HK-2 (cell line): ENCODE results near the gene MCM7.
A peak's percentile ranks its signal among the peaks of the same experiment; 100 is the strongest.
"Not testable (repeated sequence)": the region's sequence is repeated elsewhere in the genome, so short reads cannot be mapped to it uniquely, and the experiment has no call there.

Experiments
- DNase-seq: peaks from one replicate; pipeline ENCODE4 v3.0.0-alpha.2; 2018; ENCODE audit not compliant: unreplicated experiment

The MCM7 gene

DNA sequence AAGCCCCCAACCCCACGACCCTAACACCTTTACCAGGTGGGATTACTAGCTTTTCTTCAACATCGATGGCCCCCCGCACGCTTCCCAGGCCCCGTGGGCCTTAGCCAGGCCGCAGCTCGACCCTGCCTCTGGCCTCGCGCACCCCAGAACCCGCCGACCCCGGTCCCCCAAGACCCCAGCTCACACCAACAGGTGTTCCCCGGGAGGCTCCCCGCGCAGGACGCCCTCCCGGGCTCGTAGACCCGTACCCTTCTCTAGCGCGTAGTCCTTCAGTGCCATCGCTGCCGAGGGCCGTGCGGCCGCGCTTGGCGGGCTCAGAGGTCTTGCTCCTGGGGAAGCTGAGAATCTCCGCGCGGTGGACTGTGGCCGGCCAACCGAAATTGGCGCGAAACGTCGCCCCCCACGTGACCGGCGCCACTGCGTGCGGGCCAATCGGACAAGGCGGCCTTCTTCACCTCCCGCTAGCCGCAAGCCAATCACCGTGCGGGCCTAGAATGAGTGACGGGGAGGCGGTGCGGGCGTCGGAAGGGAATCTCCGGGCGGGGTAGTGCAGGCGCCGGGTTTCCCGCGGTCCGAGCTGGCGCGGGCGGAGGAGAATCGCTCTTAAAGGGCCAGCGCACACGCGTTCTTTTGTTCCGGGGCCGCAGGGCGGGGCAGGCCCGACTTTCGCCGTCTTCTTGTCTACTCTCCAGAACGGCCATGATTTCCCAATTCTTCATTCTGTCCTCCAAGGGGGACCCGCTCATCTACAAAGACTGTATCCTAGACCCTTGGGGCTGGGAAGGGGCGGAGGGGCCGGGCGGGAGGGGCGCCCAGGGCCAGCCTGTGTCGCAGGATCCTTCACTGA lies at the start of gene MCM7, which contains the start of gene AP4M1:
Gene MCM7, minus strand, starts transcription at position 382 of the 847 bp plus-strand sequence. Its CDS starts 103 bp downstream, at position 279.
Gene AP4M1, plus strand, starts transcription at position 628 of the 847 bp plus-strand sequence. Its CDS starts 72 bp downstream, at position 700.
- peak; percentile 100 for DNase-seq

DNA sequence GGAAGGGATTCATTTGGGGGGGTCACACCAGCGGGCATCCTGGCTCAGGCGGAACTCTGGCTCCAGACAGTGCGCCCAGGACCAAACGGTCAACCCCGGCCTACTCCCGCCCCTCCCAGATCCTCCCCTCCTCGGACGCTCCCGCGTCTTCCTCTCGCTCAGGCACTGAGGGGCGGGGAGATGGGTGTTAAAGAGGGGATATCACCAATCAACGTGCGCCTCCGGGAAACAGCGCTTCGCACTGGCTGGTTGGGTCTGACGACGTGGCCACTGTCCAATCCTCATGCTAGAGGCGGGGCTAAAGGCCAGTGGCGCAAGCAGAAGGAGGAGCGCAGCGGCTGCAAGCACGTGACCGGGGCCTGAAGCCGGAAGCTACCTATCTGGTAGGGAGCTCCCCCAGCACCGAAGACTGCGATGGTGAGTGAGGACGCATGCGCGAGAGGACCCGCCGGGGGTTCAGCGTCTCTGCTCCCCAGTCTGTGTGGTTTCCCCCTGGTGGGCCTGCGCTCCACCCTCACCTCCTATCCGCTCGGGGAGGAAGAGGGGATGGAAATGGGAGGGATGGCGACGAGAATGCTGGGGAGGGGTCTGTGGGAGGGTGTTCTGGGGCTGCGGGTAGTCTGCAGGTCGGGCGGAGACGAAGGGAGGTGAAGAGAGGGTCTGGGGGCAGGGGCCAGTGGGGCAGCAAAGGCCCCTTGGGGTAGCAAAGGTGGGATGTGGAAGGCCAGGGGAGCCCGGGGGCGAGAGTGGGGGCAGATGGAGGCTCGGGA lies 47.5 kb upstream of the MCM7 start, which contains the start of gene LAMTOR4:
Gene LAMTOR4, plus strand, starts transcription at position 360 of the 770 bp plus-strand sequence. Its CDS starts 55 bp downstream, at position 415.
- peak; percentile 99 for DNase-seq

DNA sequence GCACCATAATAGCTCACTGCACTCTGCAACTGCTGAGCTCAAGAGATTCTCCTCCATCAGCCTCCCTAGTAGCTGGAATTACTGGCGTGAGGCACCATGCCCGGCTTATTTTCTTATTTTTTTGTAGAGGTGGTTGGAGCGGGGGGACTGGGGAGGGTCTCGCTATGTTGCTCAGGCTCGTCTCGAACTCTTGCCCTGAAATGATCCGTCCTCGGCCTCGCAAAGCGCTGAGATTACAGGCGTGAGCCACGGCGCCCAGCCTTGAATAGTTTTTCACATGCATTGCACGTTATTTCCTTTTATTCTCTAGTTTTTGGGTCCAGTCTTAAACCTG lies 47.0 kb upstream of the MCM7 start:
- no peak for DNase-seq

DNA sequence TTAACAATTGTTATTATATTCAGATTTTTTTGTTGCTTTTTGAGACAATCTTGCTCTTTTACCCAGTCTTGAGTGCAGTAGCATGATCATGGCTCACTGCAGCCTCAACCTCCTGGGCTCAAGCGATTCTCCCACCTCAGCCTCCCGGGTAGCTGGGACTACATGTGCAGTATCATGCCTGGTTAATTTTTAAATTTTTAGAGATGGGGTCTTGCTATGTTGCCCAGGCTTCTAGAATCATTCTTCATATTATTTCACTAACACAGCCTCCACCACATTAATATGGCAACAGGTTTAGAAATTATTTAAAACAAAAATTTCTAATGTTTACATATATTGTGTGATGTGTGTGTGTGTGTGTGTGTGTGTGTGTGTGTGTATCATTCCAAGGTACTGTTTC lies 46.1 kb upstream of the MCM7 start:
- DNase-seq: no peak

DNA sequence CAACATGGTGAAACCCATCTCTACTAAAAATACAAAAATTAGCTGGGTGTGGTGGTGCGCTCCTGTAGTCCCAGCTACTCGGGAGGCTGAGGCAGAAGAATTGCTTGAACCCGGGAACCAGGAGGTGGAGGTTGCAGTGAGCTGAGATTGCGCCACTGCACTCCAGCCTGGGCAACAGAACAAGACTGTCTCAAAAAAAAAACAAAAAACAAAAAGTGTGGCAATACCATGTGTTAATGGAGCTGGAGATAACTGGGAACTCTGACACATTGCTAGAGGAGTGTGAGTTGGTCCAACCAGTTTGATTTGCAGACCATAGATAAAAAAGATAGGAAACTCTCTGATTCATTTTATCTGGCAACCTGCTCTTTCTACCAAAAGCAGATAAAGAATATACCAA lies 45.2 kb upstream of the MCM7 start:
- DNase-seq: not testable (repeated sequence)

DNA sequence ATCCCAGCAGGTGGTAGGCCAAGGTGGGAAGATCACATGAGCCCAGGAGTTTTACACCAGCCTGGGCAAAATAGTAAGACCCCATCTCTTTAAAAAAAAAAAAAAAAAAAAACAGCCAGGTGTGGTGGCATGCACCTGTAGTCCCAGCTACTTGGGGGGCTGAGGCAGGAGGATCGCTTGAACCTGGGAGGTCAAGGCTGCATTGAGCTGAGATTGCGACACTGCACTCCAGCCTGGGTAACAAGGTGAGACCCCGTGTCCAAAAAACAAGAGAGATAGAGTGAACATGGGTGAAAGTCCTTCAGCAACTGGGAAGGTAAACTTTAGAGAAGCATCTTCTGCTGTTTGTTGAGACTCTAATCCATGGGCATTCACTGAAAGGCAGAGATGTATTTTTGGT lies 41.3 kb upstream of the MCM7 start:
- DNase-seq: no peak

DNA sequence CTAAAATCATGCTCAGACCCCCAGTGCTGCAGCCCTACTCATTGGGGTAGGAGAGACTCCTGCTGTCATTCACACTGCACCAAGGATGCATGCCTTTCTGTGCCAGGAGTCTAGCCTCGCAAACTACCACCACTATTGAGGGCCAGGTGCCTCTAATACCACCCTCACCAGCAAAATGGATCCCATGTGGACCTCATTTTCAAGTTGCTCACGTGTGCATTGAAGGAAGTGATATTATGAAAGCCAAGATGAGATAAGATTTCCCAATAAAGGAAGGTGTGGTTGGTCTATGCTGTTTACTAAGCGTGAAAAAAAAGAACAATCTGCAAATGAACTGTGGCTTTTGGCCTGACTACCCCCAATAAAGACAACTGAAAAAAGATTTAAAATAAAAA lies 40.4 kb upstream of the MCM7 start:
- DNase-seq: no peak

DNA sequence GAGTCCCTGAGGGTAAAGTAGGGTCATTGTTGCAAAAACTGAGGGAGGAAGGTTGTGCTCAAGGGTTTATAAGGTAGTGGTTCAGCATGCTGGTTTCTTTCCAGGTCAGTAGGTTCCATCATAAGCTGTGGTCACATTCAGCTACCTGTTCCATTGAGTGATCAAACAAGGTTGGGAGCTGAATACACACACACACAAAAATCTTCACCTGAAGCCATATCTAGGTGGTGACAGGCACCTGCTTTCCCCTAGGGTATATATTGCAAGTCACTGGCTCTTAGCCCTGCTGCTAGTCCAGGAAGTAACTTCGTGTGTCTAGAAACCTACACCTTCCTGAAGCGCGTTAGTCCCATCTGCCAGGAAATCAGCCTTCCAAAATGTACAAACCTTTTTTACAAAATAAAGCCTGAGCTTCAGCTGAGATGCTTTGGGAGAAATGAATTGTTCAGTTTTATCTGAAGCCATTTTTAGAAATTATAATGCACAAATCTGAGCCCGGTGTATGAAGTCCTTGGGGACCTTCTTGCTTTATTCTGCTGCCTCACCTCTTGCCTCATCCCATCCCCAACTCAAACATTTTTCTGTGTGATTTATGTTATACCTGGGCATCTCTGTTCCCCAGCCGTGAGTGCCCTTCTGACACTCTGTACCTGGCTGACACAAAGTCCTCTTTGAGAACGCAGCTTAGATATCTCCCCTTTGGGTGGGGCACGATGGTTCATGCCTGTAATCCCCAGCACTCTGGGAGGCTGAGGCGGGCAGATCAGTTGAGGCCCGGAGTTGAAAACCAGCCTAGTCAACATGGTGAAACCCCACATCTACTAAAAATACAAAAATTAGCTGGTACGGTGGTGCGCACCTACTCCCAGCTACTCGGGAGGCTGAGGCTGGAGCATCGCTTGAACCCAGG lies 36.9 kb upstream of the MCM7 start:
- DNase-seq: no peak

DNA sequence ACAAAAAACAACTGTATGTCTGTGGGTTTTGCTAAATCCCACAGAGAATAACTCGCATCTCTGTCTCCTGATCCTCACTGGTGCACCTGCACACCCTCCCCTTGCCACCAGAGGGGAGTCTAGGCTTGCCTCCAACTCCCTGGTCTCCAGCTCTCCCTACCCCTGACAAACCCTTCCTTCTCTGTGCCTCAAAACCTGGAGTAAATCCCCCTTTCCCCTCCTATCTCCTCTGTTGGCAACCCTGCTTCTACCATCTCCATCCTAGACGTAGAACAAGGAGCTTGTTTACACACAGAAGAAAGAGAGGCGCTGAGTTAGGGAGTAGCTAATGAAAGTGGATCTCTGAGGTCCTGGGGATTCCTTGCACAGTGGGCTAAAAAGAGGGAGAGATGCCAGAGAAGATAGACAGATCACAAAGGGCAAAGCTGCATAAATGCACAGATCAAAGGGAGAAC lies 31.5 kb upstream of the MCM7 start:
- DNase-seq: peak; percentile 59

DNA sequence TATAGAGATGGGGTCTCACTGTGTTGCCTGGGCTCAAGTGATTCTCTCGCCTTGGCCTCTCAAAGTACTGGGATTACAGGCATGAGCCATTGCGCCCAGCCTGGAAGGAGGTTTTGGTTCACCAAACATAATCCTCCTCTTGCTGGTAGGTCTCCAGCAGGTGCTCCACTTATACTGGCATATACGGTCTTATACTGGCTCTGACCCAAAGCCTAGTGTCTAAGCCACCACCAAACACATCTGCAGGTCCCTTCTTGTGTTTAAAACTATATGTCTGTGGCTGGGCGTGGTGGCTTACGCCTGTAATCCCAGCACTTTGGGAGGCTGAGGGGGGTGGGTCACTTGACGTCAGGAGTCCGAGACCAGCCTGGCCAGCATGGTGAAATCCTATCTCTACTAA lies 30.9 kb upstream of the MCM7 start:
- DNase-seq: no peak

DNA sequence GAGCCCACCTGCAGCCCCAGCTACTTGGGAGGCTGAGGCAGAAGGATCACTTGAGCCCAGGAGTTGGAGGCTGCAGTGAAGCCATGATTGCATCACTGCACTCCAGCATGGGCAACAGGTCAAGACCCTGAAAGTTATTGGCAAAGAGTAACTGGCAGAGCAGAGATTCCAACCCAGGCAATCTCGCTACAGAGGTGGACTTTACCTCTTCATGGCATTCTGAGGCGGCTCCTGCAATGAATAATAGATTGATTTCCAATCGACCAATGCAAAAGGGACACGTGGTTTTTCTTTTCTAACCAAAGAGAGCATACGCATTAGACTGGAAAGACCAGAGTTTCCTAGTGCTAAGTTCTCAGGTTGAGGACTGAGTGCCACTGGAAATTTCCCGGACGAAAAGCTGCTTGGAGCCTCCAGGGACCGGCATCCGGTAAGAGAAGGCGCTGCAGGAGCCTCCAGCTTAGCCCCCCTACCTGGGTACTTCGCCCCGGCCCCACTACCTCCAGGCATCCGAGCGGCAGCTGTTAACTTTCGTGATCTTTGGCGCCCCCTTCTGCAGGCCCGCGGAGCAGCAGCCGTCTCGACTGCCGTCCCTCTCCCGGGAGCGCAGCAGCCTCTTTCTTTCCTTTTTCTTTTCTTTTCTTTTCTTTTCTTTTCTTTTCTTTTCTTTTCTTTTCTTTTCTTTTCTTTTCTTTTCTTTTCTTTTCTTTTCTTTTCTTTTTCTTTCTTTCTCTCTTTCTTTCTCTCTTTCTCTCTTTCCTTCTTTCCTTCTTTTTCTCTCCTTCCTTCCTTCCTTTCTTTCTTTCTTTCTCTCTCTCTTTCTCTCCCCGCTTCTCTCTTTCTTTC lies 29.6 kb upstream of the MCM7 start:
- peak; percentile 78 for DNase-seq

DNA sequence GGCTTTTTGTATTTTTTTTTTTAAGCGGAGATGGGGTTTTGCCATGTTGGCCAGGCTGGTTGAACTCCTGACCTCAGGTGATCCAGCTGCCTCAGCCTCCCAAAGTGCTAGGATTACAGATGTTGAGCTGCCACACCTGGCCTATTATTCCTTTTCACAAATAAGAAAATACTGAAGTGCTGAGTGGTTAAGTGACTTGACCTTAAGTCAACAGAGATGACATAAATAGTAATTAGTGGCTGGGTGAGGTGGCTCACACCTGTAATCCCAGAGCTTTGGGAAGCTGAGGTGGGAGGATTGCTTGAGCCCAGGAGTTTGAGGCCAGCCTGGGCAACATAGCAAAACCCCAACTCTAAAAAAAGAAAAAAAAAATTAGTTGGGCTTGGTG lies 29.0 kb upstream of the MCM7 start:
- not testable (repeated sequence) for DNase-seq

DNA sequence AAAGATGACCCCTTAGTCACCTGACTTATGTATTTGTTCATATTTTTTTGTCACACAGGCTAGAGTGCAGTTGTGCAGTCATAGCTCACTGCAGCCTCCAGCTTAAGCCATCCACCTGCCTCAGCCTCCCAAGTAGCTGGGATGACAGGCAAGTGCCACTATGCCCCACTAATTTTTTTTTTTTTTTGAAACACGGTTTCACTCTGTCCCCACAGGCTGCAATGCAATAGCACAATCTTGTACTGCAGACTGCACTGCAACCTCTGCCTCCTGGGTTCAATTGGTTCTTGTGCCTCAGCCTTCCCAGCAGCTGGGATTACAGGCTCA lies 27.4 kb upstream of the MCM7 start:
- DNase-seq: no peak

DNA sequence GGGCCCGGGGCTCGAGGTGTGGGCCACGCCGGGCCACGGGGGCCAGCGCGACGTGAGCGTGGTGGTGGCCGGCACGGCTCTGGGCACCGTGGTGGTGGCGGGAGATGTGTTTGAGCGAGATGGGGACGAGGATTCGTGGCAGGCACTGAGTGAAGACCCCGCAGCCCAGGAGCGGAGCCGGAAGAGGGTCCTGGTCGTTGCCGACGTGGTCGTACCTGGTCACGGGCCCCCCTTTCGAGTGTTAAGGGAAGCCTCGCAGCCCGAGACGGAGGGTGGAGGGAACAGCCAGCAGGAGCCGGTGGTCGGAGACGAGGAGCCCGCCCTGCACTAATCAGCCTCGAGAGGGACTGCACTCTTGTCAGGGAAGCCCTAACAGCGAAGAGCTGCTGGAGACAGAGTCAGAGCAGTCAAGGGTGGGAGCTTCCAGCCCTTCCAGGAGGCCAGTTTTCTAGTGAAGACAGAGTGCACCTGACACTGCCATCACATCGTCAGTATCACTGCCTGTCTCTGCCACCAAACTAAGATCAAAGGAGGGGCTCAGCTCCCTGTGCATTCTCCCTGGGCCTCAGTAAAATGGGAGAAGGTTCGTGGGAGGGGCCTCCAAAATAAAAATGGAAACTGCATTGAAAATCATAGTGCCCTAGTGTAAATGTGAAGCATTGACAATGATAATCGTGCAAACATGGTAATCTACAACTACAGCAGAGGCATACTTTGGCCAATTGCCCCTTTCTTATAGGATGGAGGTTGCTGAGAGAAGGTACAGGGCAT lies 26.9 kb upstream of the MCM7 start:
- DNase-seq: no peak

DNA sequence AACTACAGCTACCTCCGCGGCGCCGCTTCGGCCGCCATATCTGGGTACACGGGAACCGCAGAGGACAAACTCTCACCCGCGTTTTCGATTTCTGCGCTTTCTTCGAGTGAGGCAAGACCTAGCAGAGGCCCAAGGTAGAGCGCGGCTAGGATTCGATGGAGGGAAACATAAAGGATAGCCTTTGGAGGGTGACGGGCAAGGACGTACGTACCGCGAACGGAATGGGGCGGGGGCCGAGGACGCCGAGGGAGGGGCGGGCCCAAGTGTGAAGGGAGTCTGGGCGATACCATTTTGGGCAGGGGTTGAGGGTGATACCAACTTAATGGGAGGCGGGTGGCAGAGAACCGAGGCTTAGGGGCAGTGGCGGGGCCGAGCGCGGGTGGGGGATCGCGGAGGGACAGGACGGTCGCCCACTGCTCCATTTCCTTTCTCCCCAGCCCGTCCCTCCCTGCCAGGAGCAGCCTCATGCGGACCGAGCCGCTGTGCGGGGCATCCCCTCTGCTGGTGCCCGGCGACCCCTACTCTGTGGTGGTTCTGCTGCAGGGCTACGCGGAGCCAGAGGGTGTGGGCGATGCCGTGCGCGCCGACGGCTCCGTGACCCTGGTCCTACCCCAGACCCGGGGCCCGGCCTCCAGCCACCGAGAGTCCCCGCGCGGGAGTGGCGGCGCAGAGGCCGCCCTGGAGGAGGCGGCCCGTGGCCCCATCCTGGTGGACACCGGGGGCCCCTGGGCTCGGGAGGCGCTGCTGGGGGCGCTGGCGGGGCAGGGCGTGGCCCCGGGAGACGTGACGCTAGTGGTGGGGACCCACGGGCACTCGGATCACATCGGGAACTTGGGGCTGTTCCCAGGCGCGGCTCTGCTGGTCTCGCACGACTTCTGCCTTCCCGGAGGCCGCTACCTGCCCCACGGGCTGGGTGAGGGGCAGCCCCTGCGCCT lies 26.0 kb upstream of the MCM7 start, which contains the start of gene MBLAC1:
Gene MBLAC1, plus strand, starts transcription at position 37 of the 935 bp plus-strand sequence. Its CDS starts 429 bp downstream, at position 466.
- DNase-seq: peak; percentile 89

DNA sequence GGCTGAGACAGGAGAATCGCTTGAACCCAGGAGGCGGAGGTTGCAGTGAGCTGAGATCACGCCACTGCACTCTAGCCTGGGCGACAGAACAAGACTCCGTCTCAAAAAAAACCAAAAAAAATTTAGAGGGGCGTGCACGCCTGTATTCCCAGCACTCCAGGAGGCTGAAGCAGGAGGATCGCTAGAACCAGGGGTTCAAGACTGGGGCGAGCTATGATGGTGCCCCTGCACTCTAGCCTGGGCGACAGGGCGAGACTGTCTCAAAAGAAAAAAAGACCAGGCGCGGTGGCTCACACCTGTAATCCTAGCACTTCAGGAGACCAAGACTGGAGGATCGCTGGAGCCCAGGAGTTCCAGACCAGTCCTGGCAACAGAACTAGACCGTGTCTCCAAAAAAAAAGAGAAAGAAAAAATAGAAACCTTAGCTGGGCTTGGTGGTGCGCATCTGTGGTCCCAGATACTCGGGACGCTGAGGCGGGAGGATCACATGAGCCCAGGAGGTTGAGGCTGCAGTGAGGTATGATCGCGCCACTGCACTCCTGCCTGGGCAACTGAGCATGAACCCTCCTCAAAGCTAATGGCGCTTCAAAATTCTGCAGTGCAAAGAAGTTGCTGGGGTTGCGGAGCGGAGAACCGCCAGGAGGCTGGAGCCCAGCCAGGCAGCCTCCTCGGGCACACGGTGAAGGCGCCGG lies 25.2 kb upstream of the MCM7 start:
- DNase-seq: no peak

DNA sequence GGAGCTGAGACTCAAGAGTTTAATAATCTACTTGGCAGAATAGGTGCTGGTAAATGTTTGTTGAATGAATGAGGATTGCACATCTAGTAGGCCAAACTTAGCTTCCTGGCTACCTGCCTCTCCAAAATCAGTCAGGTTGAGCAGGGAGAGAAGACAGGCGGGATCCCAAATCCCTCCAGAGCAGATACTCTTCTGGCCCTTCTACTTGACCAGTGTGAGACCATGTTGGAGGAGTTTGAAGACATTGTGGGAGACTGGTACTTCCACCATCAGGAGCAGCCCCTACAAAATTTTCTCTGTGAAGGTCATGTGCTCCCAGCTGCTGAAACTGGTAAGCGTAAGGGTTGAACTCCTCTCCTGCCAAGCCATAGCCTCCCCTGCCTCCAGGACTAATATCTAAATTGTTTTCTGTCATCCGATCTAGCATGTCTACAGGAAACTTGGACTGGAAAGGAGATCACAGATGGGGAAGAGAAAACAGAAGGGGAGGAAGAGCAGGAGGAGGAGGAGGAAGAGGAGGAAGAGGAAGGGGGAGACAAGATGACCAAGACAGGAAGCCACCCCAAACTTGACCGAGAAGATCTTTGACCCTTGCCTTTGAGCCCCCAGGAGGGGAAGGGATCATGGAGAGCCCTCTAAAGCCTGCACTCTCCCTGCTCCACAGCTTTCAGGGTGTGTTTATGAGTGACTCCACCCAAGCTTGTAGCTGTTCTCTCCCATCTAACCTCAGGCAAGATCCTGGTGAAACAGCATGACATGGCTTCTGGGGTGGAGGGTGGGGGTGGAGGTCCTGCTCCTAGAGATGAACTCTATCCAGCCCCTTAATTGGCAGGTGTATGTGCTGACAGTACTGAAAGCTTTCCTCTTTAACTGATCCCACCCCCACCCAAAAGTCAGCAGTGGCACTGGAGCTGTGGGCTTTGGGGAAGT lies 23.4 kb upstream of the MCM7 start:
- no peak for DNase-seq
